Stimulated activated CD8-positive, alpha-beta memory T cell treated with anti-CD3 and anti-CD28 coated beads, Interleukin-4, amount 100 ng/mL, for 1 hour (primary cell): ENCODE results near the gene AGFG2.

Source experiments
- DNase-seq, 2 donors: peaks; one replicate each; pipeline ENCODE4 v3.0.0-alpha.2; 2020; ENCODE audit warnings: low read depth in 2 of 2, low spot score in 1 of 2

The AGFG2 gene

DNA sequence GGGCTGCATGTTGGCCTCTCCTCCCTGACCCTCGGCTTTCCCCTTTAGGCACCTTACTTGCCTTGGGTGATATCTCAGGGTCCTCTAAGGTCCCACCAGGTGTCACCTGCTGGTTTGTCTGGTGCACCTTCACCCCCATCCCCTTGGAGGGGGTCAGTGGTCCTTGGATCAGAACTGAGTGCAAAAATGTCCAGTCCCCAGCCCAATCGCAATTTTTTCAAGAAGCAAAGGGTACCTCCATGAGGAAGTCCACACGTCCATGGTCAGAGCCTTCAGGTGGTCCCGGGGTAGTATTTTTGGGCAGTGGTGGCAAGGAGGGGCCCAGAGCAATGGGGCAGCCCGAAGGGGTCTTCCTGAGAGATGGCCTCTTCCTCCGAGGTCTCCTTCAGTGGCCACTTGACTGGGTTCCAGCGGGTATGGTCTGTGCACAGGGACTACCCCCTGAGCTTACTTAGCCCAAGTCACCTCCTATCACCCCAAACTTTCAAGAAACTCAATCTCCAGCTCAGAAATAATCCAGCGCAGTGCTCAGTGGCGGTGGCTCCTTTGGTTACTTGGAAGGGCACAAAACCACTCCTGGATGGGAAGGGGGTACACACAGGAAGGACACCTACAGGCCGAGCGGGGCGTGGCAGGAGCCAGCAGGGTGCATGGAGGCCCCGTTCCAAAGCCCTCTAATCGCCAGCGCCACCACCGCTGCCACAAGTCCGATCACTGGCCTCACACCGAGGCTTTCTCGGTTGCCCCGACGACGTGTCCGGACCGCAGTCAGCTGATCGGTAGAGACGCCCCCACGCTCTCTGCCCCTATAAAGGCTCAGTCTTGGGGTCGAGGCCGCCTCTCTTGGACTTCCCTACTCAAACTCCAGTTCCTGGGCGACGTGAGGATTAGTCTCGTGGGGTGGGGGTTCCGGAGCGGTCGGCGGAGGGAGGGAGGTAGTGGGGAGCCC, 30.2 kb downstream of the AGFG2 start:
- no peak for DNase-seq

DNA sequence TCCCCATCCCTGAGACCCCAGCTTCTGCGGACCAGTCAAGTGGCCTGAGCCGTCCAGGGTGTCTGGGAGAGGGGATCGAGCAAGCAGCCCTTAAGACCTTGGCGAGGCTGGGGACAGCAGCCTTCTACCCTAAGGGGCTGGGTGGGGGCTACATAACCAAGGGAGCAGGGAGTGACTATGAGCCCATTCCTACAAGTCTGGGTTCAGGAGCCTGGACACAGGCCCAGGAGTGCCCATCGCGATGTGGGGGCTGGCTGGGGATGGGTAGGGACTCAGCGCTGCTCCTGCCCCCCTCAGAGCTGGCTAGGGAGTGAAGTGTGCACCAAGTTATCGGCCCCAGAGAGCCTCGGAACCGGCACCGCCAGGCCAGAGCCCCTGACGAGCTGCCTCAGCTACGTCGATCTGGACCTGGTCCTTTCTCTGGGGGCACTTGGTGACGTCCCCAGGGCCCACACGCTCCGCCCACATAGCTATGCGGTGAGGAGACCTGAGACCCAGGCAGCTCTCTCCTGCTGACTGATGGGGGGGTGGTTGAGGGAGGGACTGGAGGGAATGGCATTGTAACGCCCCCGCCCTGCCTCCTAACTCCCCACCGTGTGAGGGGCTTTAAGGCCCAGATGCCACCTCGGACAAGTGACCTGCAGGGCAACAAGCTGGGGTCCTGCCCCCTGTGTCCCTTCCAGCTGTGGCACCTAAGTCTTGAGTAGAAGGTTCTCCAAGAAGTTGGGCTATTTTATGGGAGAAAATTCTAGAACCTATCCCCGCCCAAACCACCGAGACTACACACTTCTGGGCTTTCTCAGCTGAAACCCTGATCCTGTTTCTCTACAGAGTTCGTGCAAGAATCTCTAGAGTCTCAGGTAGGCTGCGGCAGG, 32.2 kb downstream of the AGFG2 start:
- no peak for DNase-seq

DNA sequence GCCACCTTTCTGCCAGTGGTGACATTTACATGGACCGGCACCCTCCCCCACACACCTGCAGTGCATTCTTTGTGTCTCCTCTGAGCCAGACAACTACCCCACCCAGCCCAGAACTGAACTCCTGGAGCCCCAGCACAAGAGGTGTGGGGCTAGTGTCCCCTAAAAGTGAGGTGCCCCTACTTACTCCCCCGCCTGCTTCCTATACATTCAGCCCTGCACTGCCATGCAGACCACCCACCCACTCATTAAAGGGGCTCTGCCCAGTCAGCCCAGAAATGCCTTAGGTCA, 32.8 kb downstream of the AGFG2 start:
- no peak for DNase-seq

DNA sequence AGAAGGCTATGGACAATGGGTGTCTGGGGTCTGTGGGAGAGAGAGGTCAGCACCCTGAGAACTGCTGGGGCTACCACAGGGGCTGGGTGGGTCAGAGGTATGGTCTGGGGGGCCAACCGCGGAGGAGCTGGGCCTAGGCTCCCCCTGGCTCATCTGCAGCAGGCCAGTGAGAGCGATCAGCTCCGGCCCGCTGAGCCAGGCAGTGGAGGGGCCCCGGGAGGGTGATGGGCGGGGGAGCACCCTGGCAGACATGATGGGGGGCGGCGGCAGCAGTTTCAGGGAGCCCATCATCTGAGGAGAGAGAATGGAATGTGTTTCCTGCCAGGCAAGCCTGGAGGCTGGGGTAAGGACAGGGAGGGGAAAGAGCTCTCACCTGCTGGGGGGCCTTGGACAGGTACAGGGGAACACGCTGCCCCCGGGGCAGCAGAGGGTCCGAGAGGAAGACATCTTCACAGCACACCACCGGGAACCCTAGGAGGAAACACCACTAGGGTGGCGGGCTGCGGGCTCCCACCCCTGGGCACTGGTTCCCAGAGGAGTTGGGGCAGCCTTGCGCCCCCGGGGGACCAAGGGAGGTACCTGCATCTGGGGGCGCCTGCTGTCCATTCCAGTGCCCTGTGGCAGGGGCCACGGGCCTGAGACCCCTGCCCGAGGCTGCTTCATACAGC, 33.4 kb downstream of the AGFG2 start:
- no peak for DNase-seq

DNA sequence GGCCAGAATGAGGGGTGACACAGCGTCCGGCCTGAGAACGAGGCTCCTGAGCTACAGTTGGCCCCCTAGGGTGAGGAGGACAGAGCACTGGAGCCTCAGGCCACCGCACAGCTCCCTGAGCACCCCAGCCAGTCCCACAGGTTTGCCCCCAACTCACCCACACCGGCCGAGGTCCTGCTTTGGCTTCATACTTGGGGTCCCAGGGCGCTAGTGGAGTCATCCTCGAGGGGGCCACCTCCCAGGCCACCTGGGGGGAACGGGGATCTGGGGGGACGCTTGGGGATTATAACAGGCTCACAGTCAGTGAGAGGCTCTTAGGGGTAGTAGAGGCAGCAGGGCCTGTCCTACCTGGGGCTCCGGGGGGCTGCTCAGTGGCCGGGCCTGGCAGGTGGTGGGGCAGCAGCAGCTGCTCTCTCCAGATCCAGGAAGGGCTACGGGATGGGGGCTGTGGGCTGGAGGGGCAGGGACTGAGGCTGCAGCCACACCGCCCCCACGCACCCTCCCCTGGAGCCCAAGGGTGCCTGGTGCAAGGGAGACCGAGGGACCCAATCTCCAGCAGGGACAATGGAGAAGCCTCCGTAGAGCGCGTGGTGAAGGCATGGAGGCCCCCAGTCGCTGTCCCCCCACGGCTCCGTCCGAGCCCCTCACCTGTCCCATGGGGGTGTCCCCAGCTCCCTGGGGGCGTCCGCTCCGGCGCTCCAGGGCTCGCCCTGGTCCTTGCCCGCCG, 34.1 kb downstream of the AGFG2 start:
- DNase-seq: no peak

DNA sequence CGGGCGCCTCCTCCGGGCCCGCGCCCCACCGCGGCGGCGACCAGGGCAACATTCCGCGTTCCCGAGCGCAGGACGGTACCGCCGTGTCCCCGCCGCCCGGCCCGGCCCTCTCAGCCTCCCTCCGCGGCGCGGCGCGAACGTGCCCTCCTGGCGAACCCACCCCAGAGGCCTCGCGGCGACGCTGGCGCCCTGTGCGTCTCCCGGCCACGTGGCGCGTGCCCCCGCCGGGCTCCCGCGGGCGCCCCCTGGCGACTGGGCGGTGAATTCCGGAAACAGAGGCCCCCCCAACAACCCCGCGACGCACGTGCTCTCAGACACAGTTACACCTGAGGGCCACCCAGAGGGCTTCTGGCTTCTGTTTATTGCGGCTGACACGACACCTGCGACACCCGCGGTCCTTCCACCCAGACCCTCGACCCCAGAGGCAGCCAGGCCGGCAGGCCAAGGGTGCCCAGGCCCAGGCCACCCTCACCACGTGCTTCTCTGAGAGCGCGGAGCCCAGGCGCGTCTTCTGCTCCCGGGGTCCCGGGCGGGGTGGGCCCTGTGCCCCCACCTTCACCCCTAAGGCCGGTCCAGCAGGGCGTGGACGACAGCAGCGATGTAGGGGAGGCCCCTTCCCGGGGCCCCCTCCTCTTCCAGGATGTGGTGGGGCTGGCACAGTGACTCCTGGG, 34.8 kb downstream of the AGFG2 start, which contains the start of gene SAP25:
SAP25 (minus strand) TSS at position 210 of the 671 bp plus-strand sequence; CDS start at position 52, 158 bp downstream.
- no peak for DNase-seq

DNA sequence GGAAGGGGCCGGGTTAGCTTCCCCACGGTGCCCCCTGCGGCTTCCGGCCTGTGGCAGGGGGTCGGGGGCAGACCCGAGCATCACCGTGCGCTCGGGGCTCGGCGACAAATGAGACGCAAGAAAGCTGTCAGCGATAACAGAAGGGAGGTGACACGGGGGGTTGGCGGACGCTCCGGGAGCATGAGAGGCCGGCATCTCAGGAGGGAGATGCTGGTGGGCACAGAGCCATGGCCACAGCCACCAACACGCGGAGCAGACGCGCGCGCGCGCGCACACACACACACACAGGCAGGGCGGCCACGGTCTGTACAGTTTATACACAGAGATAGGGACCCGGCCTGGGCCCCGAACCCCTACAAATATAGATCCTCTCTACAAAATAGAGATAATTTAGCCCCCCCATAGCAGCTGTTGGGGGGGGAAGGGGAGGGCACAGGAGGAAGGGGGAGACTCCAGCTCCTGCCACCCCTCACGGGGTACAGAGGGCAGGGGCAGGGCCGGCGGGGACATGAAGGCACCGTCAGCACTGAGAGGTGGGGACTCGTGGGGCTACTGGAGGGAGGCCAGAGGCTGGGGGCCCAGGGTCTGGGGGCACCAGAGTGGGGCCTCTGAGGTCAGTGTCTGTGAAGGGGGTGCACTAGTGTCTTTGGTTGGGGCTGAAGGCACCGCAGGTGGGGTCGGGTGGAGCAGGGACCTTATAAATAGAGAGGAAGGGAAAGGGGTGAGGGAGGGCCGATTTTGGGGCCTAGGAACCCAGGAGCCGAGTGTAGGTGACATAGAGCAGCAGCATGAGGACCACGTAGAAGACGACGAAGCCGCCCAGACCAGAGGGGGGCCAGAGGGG, 35.6 kb downstream of the AGFG2 start:
- DNase-seq: no peak

DNA sequence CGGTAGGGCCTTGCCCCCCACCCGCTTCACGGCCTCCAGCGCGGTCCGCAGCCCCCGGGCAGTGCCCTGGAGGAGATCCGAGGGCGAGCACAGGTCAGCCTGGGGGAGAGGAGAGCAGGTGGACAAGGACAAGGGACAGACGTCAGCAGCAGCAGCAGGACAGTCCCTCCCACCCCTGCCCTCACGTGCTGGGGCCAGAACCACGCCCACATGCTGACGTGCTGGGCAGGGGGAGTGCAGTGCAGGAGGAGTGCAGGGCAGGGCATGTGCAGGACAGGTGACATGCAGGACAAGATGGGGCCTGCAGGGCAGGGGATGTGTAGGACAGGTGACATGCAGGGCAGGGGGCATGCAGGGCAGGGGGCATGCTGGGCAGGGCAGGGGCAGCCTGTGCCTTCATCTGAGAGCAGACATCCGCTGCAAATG, 36.2 kb downstream of the AGFG2 start:
- no peak for DNase-seq

DNA sequence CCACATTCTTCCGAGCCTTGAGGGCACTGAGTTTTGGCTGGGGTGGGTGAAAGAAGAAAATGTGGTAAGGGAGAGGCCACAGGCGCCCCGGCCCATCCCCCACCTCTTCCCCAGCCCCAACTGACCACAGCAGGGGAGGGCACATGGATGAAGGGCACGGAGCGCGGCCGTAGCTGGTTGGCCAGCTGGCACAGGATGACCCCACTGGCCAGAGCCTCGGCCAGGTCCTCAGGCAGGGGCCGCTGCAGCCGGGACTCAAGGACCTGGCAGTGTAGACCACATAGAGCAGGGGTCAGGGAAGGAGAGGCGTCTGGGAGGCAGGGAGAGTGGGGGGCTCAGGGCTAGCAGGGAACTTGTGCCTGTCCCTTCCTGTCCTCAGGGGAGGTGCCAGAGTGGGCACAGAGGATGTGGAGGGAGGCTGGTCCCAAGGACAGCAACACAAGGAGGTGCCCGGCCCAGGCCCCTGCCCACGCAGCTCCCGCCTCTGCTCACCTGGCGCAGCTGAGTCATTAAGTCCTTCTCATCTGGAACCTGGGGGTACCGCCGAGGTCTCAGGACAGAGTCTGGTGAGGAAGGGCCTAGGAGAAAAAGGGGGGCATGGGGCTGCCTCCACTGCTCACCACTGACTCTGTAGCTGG, 36.9 kb downstream of the AGFG2 start:
- DNase-seq: no peak

DNA sequence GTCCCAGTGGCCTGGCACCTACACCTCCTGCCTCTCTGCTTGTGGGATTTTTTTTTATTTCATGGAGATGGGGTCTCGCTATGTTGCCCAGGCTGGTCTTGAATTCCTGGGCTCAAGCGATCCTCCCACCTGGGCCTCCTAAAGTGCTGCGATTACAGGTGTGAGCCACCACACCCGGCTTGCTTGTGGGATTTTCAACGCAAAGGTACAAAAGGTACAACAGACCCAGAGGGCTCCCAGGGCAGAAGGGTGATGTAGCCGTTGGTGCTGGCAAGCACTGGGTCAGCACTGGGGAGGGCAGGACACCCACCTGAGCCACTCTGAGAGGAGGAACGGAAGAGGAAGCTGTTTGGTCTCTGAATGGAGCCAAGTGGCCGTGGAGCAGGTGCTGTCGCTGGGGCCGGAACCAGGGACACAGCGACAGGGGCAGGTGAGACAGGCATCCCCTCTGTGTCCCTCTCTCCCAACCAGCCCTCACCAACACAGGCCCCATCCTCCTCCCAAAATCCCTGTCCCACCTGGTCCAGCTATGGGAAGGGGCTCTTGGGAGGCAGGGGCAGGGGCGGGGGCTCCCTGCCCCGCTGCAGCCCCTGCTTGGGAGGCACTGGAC, 37.5 kb downstream of the AGFG2 start:
- DNase-seq: no peak

DNA sequence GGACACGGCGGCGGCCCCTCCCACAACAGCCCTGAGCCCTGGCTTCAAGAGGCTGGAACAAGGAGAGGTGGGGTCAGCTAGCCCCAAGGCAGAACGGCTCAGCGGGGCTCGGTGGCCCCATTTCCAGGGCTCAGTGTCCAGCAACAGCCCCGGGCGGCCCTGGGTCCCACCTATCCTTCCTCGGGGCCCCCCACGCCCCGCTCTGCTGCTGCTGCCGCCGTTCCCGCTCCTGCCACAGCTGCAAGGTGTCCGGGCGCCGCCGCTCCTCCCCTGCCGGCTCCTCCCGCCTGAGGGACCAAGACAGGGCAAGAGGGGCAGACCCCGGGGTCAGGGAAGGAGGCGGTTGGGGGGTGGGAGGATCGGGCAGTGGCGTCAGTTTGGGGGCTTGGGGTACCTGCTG, 38.1 kb downstream of the AGFG2 start:
- no peak for DNase-seq

DNA sequence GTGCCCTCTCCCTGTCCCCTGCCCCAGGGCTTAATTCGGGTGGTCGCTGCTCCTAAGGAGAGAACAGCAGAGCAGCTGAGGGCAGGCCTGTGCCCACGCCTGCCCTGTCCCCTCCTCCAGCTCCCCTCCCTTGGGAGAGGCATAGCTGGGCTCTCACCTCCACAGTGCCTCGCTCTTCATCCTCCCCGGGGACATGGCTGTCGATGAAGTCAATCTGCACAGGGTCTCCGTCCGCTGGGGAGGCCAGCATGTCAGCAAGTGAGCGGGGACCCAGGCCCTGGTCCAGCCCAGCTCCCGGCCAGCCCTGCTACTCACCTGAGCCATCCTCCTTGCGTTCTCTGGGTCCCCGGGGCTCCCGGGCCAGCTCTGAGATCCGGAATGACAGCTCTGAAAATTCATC, 38.5 kb downstream of the AGFG2 start:
- no peak for DNase-seq

DNA sequence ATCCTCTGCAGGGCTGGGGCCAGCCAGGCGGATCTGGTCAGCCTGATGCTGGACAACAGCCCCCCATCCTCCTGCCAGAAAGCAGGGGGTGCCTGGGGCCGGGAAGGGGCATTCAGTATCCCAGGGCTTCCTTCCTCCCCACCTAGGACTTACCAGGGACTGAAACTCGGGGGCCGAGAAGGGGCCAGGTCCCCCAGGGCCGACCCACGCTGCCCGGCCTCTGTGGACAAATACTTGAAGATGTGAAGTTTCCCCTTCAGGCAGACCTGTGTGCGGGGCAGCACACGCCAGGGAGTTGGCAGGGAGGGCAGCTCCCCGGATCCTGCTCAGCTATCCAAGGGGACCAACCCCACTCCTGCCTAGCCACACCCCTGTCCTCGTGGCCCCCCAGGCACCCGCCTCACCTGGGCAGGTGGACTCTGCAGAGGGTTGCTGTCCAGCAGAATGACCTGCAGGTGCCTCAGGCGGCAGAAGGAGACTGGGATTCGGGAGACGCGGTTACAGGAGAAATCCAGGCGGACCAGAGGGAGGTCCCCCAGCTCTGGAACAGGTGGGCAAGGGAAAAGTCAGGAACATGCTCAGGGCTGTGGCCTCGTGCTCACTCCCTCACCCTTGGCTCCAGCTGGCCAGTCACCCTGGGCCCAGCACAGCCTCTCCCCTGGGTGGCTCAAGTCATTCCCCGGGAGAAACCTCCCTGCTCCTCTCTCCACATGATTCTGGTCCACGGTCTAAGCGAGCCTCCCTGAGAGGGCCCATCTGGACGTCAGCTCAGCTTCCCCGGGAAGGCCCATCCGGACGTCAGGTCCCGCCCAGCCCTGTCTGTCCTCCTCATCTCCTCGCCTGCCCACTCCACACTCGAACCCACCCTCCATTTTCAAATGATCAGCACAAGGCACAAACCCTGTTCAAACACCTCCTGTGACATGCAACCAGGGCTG, 39.5 kb downstream of the AGFG2 start:
- no peak for DNase-seq

DNA sequence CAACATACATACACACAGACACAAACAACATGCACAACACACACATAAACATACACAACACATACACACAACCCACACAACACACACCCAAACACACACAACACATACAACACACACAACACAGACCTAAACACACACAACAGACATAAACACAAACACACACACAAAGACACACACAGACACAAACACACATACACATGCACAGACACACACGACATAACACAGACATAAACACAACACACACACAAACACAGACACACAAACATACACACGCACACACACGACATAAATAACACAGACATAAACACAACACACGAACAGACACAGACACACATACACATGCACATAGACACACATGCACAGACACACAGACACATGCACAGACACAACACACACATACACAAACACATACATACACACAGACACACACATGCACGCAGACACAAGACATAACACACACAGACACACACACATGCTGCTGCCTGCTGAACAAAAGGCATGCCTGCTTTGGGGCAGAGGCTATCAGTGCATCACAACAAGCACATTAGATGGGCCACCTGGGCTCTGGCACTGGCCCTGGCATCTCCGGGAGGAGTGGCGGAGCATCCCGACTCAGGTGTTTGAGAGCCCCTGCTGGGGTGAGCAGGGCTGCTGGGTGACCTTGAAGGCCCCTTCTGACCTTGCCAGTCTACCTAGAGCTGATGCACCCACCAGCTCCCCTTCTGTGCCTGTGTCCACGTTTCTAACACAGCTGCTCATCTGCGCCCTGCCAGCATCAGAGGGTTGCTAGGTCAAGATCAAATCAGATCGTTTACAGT, 41.7 kb downstream of the AGFG2 start:
- DNase-seq: no peak

DNA sequence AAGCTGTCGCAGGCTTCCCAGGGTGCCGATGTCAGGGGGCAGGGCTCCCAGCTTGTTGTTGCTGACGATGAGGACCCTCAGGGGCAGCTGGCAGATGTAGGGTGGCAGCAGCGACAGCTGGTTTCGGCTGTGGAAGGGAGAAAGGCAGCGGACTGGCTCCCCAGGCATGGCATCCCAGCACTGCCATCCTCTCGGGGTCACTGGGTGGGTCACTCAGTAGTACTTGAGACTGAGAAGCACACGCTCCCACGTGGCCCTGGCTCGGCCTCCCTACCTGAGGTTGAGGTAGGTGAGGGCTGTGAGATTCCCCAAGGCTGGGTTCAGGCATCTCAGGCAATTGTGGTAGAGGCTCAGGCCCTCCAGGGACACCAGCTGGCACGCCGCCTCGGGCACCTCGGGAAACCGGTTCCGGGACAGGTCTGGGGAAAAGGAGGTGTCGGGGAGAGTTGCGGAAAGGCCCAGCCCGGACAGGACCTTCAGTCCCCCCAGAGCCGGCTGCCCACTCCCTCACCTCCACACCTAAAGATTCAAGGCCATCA, 43.1 kb downstream of the AGFG2 start:
- no peak for DNase-seq

DNA sequence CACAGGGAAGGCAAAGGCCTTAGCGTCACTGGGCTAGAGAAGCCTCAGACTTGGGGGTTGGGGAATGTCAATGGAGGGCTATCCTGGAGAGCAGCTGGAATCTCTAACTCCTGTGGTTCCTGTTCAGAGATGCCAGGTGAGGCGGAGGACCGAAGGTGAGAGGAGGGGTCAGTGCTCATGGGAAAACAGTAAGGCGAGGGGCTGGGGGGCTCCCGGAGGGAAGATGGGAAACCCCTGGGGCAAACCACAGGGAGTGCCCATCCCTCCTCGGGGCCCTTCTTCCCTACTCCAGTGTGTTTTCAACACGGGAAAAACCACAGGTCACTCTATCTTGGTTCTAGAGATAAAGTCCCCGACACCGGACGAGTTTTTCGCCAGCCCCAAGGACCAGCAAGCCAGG, 43.6 kb downstream of the AGFG2 start:
- DNase-seq: no peak
